Measurements from ENCODE around the gene KLF1.
"Not testable (repeated sequence)": the region's sequence is repeated elsewhere in the genome, so short reads cannot be mapped to it uniquely, and the experiment has no call there.

The KLF1 gene

GRCh38 chr19:12890787-12891552 is 4.0 kb upstream of the KLF1 start, which contains the start of gene GCDH:
Gene GCDH (plus strand): TSS chr19:12891160. CDS start chr19:12891305, 145 bp downstream.
- peak; percentile 99 for DNase-seq

- not testable (repeated sequence) for DNase-seq
These were observed 3.3 kb upstream of the KLF1 start for GRCh38 chr19:12890299-12890786.

GRCh38 chr19:12888006-12888603 is 1.1 kb upstream of the KLF1 start:
- no peak for DNase-seq

- no peak for DNase-seq
These were observed 391 bp downstream of the KLF1 start for GRCh38 chr19:12886651-12886968.

- DNase-seq = no peak
These were observed 1.0 kb downstream of the KLF1 start for GRCh38 chr19:12885749-12886650.

- no peak for DNase-seq
These were observed 1.9 kb downstream of the KLF1 start for GRCh38 chr19:12884926-12885748.

- no peak for DNase-seq
These were observed 2.4 kb downstream of the KLF1 start for GRCh38 chr19:12884627-12884925.

- DNase-seq = no peak
These were observed 2.8 kb downstream of the KLF1 start for GRCh38 chr19:12884202-12884601.

- DNase-seq = no peak
These were observed 4.4 kb downstream of the KLF1 start for GRCh38 chr19:12882589-12882988.

GRCh38 chr19:12881172-12881808 is 5.7 kb downstream of the KLF1 start, which contains the start of gene DNASE2:
Gene DNASE2 (minus strand): TSS chr19:12881449. CDS start chr19:12881375, 74 bp downstream.
- DNase-seq = peak; percentile 95

- no peak for DNase-seq
These were observed 6.3 kb downstream of the KLF1 start for GRCh38 chr19:12880551-12881171.

GRCh38 chr19:12875086-12875485 is 11.9 kb downstream of the KLF1 start:
- DNase-seq = no peak

GRCh38 chr19:12873891-12874745 is 12.9 kb downstream of the KLF1 start:
- no peak for DNase-seq

GRCh38 chr19:12872941-12873890 is 13.8 kb downstream of the KLF1 start:
- DNase-seq = no peak

GRCh38 chr19:12872255-12872654 is 14.7 kb downstream of the KLF1 start:
- DNase-seq = no peak

- no peak for DNase-seq
These were observed 15.3 kb downstream of the KLF1 start for GRCh38 chr19:12871681-12872080.

GRCh38 chr19:12868540-12869112 is 18.4 kb downstream of the KLF1 start:
- no peak for DNase-seq

- no peak for DNase-seq
These were observed 19.6 kb downstream of the KLF1 start for GRCh38 chr19:12867120-12868099.
